Stimulated activated CD4-positive, alpha-beta T cell treated with anti-CD3 and anti-CD28 coated beads, Interleukin-4, amount 100 ng/mL, for 1 hour (primary cell): ENCODE results near the gene OVOL3.
"Not testable (repeated sequence)": the region's sequence is repeated elsewhere in the genome, so short reads cannot be mapped to it uniquely, and the experiment has no call there.

Source experiments
- DNase-seq: peaks from one replicate; pipeline ENCODE4 v3.0.0-alpha.2; 2020

The OVOL3 gene

GRCh38 chr19:36110487-36111199 is at the start of gene OVOL3:
Gene OVOL3 (plus strand): TSS chr19:36111143. CDS start chr19:36111203, 60 bp downstream.
- no peak for DNase-seq

GRCh38 chr19:36061367-36061766 is 49.6 kb upstream of the OVOL3 start:
- DNase-seq, result no peak

- DNase-seq, result no peak
These were observed 46.1 kb upstream of the OVOL3 start for GRCh38 chr19:36064826-36065225.

GRCh38 chr19:36067681-36068080 is 43.3 kb upstream of the OVOL3 start:
- DNase-seq, result no peak

- DNase-seq, result not testable (repeated sequence)
These were observed 42.0 kb upstream of the OVOL3 start for GRCh38 chr19:36068810-36069499.

GRCh38 chr19:36072081-36072480 is 38.9 kb upstream of the OVOL3 start:
- no peak for DNase-seq

- no peak for DNase-seq
These were observed 37.6 kb upstream of the OVOL3 start for GRCh38 chr19:36073121-36073876.

GRCh38 chr19:36079389-36079945 is 31.5 kb upstream of the OVOL3 start:
- DNase-seq, result no peak

- no peak for DNase-seq
These were observed 29.6 kb upstream of the OVOL3 start for GRCh38 chr19:36081385-36081784.

GRCh38 chr19:36081894-36082293 is 29.0 kb upstream of the OVOL3 start:
- no peak for DNase-seq

- DNase-seq, result no peak
These were observed 28.0 kb upstream of the OVOL3 start for GRCh38 chr19:36082916-36083315.

- DNase-seq, result no peak
These were observed 26.5 kb upstream of the OVOL3 start for GRCh38 chr19:36084231-36085009.

GRCh38 chr19:36086326-36086725 is 24.6 kb upstream of the OVOL3 start:
- no peak for DNase-seq

GRCh38 chr19:36089847-36090246 is 21.1 kb upstream of the OVOL3 start:
- no peak for DNase-seq

GRCh38 chr19:36090910-36091695 is 19.8 kb upstream of the OVOL3 start:
- no peak for DNase-seq

- DNase-seq, result no peak
These were observed 18.4 kb upstream of the OVOL3 start for GRCh38 chr19:36092566-36092965.

- no peak for DNase-seq
These were observed 17.7 kb upstream of the OVOL3 start for GRCh38 chr19:36093146-36093662.

- no peak for DNase-seq
These were observed 17.3 kb upstream of the OVOL3 start for GRCh38 chr19:36093687-36094086.

- DNase-seq, result no peak
These were observed 13.9 kb upstream of the OVOL3 start for GRCh38 chr19:36097036-36097435.

GRCh38 chr19:36099166-36099785 is 11.7 kb upstream of the OVOL3 start:
- no peak for DNase-seq

GRCh38 chr19:36100476-36100875 is 10.5 kb upstream of the OVOL3 start:
- DNase-seq, result no peak
